GM21619 (cell line): ENCODE results near the gene RXRG.

Experiments used
- ATAC-seq: cut with Tn5 transposase; IDR thresholded peaks from one replicate; pipeline ENCODE4 v1.9.1; 2021; ENCODE audit not compliant: unreplicated experiment

Gene RXRG

DNA sequence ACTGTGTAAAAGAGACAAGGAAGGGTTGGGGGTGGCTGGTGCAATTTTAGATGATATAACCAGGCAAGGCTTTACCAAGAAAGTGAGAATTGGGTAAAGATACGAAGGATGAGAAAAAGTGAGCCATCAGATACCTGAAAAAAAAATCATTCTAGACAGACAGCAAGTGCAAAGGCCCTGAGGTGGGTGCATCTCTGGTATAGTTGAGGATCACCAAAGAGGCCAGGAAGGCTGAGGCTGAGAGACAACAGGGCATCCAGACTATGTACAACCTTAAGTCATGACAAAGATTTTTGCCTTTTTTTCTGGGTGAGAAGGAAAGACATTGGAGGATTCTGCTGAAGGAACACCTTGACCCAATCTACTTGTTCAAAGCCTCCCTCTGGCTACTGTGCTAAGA, 29.9 kb downstream of the RXRG start:
- no peak for ATAC-seq

DNA sequence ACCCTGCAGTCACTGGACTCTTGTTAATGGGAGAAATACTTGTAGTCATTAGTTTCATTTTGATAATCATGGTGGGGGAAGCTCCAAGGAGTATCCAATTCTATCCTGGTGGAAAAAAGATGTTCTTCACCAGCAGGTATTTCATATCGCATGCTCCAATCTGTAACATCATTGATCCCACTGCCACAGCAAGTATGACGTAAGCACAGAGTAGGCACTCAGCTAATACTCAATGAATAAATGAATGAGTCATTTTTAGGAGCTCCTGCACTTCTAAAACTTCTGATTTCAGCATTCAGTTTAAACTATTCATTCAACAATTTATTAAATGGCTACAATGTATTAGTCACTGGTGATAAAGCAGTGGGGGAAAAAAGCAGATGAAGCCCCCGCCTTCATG, 30.3 kb downstream of the RXRG start:
- no peak for ATAC-seq

DNA sequence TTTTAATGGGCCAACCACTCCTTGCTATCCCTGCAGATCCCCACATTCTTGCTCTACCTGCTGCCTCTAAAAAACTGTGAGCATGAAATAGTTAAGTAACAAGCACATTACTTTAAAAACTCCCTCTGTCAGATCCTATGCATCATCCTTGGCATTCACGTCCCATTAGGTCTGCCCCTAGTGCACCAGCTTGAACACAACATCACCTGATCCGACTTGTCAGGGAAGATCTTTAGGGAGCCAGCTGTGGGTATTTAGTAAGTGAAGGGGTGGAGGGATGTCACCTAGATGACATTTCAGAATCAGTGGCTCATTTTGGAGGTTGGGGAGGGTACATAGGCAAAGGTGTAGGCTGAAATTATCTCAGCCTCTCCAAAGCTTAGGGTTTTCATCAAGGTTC, 33.5 kb downstream of the RXRG start:
- no peak for ATAC-seq

DNA sequence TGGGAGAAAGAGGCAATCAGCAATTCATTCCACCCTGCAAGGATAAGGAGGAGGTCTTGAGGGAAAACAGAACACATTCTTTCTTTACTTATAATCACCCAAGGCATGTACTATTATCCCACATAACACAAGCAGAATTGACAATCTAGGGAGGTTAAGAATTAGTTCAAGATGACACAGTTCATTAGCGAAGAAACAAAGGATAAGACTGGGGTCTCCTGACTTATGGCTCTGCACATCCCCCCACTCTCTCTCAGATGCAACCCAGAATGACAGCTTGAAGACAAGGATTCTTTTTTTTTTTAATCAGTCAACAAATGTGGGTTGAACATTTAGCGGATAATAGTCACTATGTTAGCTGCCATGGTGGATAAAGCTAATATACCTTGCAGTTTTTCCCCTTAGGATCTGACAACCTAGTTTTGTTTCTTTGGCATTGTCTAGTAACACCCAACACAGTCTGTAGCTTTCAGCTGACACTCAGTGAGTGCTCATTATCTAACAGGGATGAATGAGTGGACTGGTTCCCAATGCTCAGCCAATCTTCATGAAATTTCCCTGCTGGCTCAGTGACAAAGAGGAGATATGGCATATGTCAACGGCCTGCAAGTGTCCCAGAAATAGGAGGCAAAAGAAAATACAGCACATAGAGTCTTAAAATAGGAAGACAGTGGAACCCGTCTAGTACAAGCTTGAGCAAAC, 35.1 kb downstream of the RXRG start:
- no peak for ATAC-seq

DNA sequence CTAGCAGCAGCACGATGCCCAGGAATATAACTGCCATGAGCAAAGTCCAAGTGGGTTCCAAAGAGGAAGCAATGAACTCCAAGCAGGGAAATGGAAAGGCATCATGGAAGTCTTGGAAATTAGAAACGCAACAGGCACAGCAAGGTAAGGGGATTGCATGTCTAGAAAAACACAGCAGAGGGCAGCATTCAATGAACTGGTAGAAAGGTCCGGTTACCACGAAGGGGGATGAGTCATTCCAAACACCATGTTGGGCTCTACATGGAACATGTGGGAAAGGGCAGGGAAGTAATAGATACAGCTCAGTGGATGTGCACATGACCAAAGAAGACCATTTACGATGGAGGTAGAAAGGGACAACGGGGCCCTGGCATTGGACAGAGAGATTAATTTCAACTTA, 36.4 kb downstream of the RXRG start:
- no peak for ATAC-seq

DNA sequence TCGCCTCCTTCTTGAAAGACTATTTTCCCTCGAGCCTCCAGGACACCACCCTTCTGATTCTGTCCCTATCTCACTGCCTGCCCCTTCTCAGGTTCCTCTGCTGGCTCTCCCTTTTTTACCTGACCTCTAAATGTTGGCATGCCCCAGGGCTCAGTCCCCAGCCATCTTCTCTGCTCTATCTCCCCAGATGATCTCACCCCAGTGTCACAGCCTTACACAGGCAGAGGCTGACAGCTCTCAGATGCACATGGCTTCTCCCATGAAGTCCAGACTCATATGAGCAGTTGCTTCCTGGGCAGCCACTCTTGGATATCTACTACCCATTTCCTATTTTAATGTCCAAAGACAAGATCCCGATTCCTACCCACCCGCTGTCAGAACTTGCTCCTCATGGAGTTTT, 37.5 kb downstream of the RXRG start:
- ATAC-seq: no peak

DNA sequence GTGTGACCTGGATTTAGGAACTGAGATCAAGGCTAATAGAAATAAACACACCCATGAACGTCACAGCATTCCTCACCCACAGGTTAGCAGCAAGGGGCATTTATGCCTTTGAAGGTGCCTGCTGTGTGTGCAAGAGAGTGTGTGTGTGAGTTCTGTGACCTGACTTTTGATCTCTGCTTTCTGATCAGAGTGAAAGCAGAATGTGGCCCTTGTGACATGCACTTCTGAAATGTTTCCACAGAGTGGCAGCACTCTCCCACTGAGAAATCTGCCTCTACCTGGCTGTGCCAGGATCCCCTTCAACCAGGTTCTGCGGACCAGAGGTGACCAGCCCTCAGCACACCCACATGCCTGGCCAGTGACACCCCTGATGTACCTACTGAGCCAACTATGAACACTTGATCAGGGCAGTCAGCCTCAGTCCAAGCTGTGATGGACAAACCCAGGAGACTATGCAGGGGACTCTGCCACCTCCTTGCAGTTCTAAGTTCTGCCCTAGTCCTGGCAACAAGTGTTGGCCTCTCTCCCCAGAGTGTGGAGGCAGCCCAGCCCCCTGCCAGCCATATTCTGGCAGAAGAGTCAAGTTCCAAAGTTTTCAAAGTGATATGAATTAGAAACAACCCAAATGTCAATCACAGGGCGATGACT, 41.0 kb downstream of the RXRG start:
- ATAC-seq: peak; percentile 82

DNA sequence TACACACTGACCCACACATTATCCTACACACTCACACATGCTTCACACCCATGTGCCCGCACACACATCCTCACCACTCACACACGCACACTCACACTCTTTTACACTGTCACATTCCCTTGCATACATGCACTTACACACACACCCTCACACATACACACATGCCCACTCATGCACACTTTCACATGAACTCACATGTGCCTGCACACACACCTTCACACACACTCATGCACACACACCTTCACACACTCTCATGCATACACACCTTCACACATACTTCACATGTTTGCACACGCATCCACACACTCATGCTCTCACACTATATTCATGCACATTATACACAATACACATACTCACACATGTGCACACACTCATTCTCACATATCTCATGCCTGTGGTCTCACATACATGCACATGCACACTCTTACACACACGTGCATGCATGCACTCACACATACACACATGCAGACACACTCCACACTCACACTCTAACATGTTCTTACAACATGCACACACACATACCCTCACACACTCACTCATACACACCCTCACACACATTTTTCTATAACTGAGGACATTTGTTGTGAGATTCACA, 42.3 kb downstream of the RXRG start:
- no peak for ATAC-seq

DNA sequence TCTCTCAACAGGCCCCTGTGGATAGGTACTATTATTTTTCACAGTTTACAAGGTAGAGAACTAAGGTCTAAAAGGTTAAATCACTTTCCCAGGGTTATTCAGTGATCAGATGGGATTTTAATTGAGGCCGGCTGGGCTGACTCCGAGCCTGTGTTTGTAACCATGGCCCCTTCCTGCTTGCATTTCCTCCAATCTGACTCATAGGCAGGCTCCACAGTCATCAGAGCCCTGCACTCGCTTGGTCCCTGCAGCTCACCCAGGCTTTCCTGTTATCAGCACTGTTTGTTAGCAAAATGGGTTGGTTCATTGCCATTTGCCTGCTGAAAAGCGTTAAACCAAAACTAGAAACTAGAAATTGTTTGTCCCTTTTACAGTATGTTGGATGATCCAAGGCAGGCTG, 47.0 kb downstream of the RXRG start:
- no peak for ATAC-seq

DNA sequence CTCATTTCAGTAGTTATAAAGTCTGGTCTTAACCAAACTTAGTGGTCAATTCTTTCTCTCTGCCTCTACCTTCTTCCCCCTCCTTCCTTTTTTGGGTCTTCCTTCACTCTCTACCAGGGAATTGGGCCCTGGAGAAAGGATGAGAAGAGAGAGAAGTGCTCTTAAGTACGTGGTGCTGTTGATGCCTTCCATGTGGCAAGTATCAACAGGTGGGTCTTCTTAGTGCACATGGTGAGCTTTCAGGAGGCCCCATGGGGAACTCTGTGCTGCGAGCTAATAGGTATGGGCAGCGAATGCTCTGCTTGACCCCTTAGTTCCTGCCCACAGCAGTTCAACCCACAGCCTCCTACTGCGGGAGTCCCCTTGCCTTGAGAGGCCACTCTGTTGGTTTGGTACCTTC, 49.0 kb downstream of the RXRG start:
- ATAC-seq: no peak

DNA sequence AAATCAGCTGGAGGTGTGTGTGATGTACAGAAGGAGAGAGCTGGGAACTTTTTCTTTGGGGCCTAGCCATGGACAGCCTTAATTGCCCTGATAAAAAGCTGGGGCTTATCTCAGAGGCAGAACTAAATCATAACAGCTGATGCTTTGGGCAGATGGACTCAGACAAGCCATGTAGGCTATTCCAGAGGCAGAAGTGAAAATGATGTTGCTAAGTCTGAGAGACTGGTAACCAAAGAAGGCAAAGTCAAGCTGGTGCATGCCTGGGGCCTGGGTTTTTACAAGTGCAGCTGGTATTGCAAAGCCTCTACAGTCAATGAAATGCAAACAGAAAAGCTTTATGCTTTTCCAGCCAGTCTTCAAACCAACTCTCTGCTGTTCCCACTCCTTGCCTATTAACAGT, 49.4 kb downstream of the RXRG start:
- no peak for ATAC-seq

DNA sequence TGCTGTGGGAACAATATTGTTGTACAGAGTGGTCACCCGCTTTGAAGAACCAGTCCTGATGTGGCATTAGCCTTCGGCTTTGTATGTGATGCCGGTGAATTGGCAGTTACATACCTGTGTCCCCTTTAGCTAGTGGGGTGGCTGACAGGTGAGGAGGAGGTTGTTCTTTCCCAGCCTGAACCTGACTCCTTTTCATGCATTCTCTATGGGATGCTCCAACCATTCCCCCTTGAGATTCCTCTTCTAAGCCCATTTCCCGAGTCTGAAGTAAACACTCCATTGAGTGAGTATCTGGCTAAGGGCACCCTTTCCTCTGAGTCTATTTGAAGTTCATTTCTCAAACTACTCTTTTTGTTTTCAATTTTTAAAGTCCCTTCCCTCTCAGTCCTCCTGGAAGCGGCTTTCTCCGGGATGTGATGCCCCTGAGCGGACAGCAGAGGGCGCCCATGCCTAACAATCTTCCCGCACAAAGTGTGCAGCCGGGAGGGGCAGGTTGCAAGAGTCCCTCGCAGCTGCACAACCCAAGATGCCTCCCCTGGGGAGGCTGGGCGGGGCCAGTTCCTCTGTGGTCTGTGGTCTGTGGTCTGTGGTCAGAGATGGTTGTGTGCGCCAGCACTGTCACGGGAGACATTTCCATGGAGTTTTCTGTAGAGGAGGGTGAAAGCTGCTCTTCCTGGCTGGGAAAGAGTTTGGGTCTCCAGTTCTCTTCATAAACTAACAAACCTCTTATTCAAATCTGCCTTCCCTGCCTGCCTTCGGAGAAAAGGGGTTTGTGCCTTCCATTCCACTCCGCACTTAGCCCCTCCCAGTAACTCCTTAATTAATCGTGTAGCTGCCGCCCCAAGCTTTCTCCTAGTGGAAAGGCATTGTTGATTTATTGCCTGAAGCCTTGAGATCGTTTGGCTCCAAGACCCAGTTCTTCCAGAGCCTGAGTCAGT, 52.0 kb downstream of the RXRG start:
- ATAC-seq: peak; percentile 98

DNA sequence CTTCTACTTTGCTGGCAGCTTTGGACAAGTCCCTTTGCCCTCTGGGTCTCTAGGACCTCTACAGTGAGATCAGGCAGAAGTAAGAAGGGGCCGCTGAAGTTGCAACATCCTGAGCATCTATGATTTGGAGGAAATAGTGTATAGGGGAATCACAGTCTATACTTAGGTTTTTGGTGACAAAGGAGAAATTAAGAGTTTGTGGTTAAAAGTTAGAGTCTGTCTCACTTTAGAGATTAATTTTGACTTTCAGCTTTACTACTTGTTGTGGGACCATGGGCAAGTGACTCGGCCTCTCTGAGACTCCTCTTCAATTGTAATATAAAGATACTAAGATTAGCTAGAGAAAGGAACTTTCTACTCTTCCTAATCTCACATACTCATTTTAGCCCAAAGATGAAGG, 55.3 kb downstream of the RXRG start:
- no peak for ATAC-seq

DNA sequence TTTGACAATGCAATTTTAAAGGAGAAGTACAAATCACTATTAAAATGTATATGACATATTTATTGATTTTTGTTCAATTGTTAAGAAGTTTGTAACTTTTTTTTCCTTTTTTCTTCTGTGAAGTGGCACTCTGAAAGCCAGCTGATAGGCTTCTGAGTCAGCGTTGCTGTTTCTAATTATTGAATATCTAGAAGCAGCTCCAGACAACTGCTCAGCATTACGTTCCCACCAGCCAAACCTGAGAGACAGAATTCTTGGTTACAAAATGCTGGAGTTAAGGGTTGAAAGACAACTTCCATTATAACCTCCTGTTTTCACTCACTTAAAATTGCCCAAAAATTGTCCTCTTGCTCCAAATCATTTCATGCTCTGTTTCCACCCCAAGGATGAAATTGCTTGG, 57.0 kb downstream of the RXRG start:
- ATAC-seq: no peak

DNA sequence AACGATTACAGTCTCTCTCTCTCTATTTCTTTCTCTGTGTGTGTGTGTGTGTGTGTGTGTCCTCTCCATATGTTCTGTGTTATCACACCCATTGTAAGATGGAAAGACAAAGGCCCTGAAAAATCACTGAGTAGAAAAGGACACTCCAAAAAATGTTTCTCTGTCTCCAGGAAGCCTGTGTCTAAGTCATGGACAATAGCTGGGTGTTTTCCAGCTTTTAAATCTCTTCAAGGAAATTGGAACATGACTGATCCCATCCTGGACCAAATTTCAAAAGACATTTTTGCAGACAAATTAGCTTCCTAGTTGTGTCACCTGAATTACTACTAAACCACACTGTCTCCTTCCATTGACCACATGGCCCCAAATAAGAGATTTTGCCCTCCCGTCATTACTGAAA, 57.4 kb downstream of the RXRG start:
- ATAC-seq: no peak

DNA sequence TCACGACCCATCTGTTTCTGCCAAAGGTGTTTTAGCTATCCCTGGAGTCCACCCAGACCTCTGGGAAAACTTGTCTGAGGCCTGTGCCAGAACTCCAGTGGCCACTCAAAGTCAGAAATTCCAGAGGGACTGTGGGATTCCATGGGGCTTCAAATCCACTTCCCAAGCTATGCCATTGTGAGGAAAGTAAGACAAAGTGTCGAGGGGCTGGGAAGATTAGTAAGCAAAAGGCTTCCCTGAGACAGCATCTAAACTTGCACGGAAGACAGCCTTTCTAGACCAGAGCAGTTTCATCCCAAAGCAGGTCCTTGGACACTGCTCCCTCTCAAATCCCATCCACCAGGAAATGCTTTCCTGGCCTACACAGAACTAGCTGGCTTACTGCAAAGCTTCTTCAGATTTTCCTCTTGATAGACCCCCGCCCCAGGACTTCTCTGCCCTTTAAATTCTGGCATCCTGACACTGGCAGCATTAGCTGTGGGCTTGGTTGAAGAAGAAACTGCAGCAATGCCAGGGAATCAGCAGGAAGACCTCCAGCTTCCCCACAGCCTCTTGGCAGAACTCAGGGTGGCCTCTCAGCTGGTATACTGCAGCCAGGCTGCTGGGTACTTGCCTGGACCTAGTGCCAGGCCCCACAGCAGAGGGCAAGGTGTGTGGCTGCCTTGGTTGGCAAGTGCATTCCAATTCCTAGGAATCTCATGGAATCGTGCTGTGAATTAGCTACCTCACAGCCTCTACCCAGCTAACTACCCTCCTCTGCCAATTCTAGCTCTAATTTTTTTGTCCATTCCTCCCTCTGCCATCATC, 61.1 kb downstream of the RXRG start:
- no peak for ATAC-seq

DNA sequence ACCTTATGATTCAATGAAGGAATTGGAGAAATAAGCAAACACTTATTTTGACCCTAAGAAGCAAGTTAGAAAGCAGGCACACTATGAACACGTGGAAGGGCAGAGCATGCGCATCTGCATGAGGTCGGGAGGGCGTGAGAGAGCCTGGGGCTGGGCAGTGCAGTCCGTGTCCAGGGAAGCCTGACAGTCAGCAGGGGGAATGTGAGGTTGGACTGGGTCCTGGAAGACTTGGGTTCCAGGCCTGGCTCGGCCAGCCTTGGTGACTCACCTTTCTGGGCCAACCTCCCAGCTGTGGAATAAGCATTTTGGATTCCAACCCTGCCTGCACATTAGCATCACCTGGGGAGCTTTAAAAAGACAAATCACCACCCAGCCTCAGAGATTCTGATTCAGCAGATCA, 61.9 kb downstream of the RXRG start:
- ATAC-seq: no peak

DNA sequence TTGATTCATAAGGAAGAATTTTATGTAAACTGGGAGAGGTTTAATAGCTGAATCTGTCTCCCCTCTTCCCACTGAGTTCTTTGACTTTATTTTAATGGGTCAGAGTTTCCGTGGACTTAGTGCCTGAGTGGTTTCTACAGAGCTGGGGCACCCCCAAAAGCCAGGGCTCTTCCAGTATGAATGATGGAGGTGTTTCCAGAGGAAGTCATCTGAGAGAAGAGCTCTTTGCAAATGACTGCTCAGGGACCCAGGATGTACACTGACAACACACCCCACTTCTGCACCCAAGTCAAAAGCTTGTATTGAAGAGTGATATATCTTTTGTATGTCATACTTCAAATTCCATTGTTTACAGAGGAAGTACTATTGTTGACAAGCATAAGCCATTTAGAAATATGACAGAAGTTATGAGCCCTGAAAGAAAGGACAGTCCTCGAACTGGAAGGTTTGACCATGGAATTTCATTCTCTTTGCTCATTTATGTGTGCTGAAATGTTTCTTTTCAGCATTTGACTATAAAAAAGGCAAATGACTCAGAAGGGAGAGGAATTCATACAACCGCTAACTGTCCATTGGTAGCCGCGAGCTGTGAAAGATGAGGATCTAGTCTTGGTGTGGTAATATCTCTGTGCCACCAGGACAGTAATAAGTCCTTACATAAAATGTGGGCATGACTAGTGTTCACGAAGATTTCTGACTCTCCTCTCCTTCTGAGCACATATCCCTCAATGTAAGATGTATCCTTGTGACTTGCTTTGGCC, 63.0 kb downstream of the RXRG start:
- ATAC-seq: no peak

DNA sequence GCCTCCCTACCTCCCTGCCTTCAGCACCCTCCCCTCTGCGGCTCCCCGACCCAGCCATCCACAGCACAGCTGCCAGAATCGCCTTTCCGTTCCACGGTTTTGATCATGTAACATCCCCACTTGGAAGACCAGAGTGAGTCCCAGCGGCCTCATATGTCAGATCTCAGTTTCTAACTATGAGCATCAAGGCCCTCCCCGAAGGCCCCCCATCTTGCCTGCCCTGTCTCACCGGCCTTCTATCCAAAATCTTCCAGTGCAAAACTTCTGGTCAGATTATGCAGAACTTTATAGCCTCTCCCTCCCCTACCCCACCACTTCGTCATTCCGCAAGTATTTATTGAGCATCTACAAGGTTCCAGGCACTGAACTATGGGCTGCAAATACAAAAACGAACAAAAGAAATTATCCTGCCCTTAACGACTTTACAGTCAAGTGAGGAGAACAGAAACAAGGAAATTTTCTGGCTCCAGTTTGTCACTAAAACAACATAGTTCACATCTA, 68.1 kb downstream of the RXRG start:
- peak; percentile 12 for ATAC-seq
